K562 (cell line): ENCODE data around the gene ANKRD61. TPM values are rescaled to one million over a fixed set of nuclear protein-coding genes. Genes with fewer than 3 reads are reported as not detected.

ENCODE experiments used
- CUX1 ChIP-seq: fragments of 200-800 bp; sonication (Bioruptor generic); IDR thresholded peaks from 2 replicates; pipeline ENCODE4 v1.6.1; 2016; ENCODE audit warnings: missing genetic modification characterization, missing compliant biosample characterization
- HNRNPUL1 ChIP-seq: fragments of 200-400 bp; formaldehyde crosslinking; IDR thresholded peaks from 2 replicates; pipeline ENCODE4 v1.6.1; 2017; ENCODE audit warnings: low read length
- JUNB ChIP-seq: fragments of 450-650 bp; formaldehyde crosslinking; conservative IDR thresholded peaks from 2 replicates; pipeline ENCODE4 v1.4.0; 2020; ENCODE audit warnings: mild to moderate bottlenecking
- ZNF583 ChIP-seq: fragments of 250-450 bp; sonication (Bioruptor Pico); IDR thresholded peaks from 2 replicates; pipeline ENCODE4 v1.4.0; 2020
- ZNF668 ChIP-seq: fragments of 250-450 bp; sonication (Bioruptor Pico); IDR thresholded peaks from 2 replicates; pipeline ENCODE4 v1.8.0; 2022; ENCODE audit warnings: mild to moderate bottlenecking, inconsistent platforms
- polyA plus RNA-seq, 8 experiments: library from polyadenylated mRNA; depleted of rRNA in 4 of 8; stranded (reverse) in 5 of 8; unstranded in 3 of 8; fragments of >200 nt; fragmentation: Nextera tagmentation in 2 of 8; fragmentation: Illumina TruSeq in 1 of 8; extraction: Ambion mirVana in 2 of 8; extraction: Trizol in 1 of 8; gene quantifications; 2 replicates each; pipeline versions ENCODE4 v1.2.1 to v1.2.3, GENCODE V29; 2011 to 2014; ENCODE audit warnings: inconsistent platforms in 1 of 8, missing spikeins in 1 of 8
- total RNA-seq, 7 experiments: library from RNA; depleted of rRNA in 6 of 7; stranded (reverse); fragments of >200 nt in 6 of 7; fragmentation: Illumina TruSeq in 2 of 7; extraction: Trizol in 2 of 7; gene quantifications; 2 replicates each; pipeline versions ENCODE4 v1.2.1 to v1.2.3, GENCODE V29; 2011 to 2021; ENCODE audit warnings: low replicate concordance in 1 of 7
- TF ChIP-seq, protein P1 (sequence below): sonication (generic); formaldehyde crosslinking; IDR thresholded peaks from 2 replicates; pipeline ENCODE4 v1.8.1; 2023; ENCODE audit warnings: missing genetic modification reagents, mild to moderate bottlenecking, borderline replicate concordance
- TF ChIP-seq, protein P2 (sequence below): fragments of 250-450 bp; sonication (Bioruptor Pico); IDR thresholded peaks from 2 replicates; pipeline ENCODE4 v1.6.1; 2021; ENCODE audit warnings: mild to moderate bottlenecking

Gene ANKRD61
- total and polyA plus RNA-seq, 9 of the 15 experiments (the other 6 are each of a cell fraction or from before 2014, with no cell fraction given) = 0.08 to 0.11 (median 0.09) TPM; not detected in 5

- no peak for TF ChIP-seq CUX1
- no peak for TF ChIP-seq JUNB
- peak; percentile 31; the same call in 1 of the 2 replicates for TF ChIP-seq ZNF668 (CRISPR knock-in tag)
- TF ChIP-seq, protein P1, sequence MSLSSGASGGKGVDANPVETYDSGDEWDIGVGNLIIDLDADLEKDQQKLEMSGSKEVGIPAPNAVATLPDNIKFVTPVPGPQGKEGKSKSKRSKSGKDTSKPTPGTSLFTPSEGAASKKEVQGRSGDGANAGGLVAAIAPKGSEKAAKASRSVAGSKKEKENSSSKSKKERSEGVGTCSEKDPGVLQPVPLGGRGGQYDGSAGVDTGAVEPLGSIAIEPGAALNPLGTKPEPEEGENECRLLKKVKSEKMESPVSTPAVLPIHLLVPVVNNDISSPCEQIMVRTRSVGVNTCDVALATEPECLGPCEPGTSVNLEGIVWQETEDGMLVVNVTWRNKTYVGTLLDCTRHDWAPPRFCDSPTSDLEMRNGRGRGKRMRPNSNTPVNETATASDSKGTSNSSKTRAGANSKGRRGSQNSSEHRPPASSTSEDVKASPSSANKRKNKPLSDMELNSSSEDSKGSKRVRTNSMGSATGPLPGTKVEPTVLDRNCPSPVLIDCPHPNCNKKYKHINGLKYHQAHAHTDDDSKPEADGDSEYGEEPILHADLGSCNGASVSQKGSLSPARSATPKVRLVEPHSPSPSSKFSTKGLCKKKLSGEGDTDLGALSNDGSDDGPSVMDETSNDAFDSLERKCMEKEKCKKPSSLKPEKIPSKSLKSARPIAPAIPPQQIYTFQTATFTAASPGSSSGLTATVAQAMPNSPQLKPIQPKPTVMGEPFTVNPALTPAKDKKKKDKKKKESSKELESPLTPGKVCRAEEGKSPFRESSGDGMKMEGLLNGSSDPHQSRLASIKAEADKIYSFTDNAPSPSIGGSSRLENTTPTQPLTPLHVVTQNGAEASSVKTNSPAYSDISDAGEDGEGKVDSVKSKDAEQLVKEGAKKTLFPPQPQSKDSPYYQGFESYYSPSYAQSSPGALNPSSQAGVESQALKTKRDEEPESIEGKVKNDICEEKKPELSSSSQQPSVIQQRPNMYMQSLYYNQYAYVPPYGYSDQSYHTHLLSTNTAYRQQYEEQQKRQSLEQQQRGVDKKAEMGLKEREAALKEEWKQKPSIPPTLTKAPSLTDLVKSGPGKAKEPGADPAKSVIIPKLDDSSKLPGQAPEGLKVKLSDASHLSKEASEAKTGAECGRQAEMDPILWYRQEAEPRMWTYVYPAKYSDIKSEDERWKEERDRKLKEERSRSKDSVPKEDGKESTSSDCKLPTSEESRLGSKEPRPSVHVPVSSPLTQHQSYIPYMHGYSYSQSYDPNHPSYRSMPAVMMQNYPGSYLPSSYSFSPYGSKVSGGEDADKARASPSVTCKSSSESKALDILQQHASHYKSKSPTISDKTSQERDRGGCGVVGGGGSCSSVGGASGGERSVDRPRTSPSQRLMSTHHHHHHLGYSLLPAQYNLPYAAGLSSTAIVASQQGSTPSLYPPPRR (CRISPR knock-in tag) = no peak
- peak; percentile 90 for TF ChIP-seq ZNF583 (CRISPR knock-in tag)
- no peak for TF ChIP-seq HNRNPUL1
- TF ChIP-seq, protein P2, sequence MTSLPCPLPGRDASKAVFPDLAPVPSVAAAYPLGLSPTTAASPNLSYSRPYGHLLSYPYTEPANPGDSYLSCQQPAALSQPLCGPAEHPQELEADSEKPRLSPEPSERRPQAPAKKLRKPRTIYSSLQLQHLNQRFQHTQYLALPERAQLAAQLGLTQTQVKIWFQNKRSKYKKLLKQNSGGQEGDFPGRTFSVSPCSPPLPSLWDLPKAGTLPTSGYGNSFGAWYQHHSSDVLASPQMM = no peak
Observed at GRCh38 chr7:6008668-6009611, 22.2 kb upstream of the ANKRD61 start, which contains the start of the genes AIMP2 and PMS2 (continued).
